OCI-LY7 (cell line): ENCODE measurements around the gene TIMM23. TPM values are rescaled to one million over a fixed set of nuclear protein-coding genes. Genes with fewer than 3 reads are reported as not detected.
A peak's percentile ranks its signal among the peaks of the same experiment; 100 is the strongest.

Source experiments
- BruUV-seq: library from RNA; stranded (reverse); fragments of 400-500 nt; replicated peaks from 2 replicates; lab custom pipeline; 2021; lab: Mats Ljungman, UMichigan
- CTCF ChIA-PET: fragments of 300-600 bp; sonication (Branson Sonifier 250); formaldehyde crosslinking; loops from one replicate; lab custom pipeline; 2022; ENCODE audit warnings: antibody characterized with exemption; ENCODE audit not compliant: unreplicated experiment; lab: Charles Lee
- POLR2A ChIA-PET: fragments of 300-600 bp; sonication (Branson Sonifier 250); formaldehyde crosslinking; loops from one replicate; lab custom pipeline; 2022; ENCODE audit warnings: antibody characterized with exemption; lab: Charles Lee
- DNase-seq: peaks from one replicate; pipeline ENCODE4 v3.0.0-alpha.2; 2015; ENCODE audit warnings: low spot score
- H2AFZ ChIP-seq: fragments of 200-600 bp; sonication (generic), shearing (Covaris generic); 2 replicates; pipeline ENCODE4 v1.6.1; 2014; ENCODE audit warnings: mild to moderate bottlenecking, antibody characterized with exemption, low read length, moderate library complexity
- H3K27ac ChIP-seq: fragments of 200-600 bp; sonication (generic); 2 replicates; pipeline ENCODE4 v1.5.1; 2014; ENCODE audit warnings: mixed run types, low read depth, mild to moderate bottlenecking, moderate library complexity, low read length, inconsistent platforms; ENCODE audit not compliant: poor library complexity, severe bottlenecking
- H3K36me3 ChIP-seq: fragments of 200-600 bp; sonication (generic); 2 replicates; pipeline ENCODE4 v1.6.1; 2014; ENCODE audit warnings: mild to moderate bottlenecking, antibody characterized with exemption, low read length, moderate library complexity, mixed read lengths; ENCODE audit not compliant: insufficient read depth
- H3K4me1 ChIP-seq: fragments of 200-600 bp; sonication (generic); 2 replicates; pipeline ENCODE4 v1.5.1; 2014; ENCODE audit warnings: mild to moderate bottlenecking, low read length; ENCODE audit not compliant: insufficient read depth, poor library complexity, severe bottlenecking
- H3K4me2 ChIP-seq: fragments of 200-600 bp; sonication (generic); 2 replicates; pipeline ENCODE4 v1.6.1; 2014; ENCODE audit warnings: mild to moderate bottlenecking, low read length
- H3K4me3 ChIP-seq: fragments of 200-600 bp; sonication (generic); 2 replicates; pipeline ENCODE4 v1.5.1; 2014; ENCODE audit warnings: mild to moderate bottlenecking, low read depth, low read length; ENCODE audit not compliant: poor library complexity, severe bottlenecking
- H3K79me2 ChIP-seq: fragments of 200-600 bp; sonication (generic); 2 replicates; pipeline ENCODE4 v1.6.1; 2016; ENCODE audit warnings: low read depth, mild to moderate bottlenecking, low read length, moderate library complexity, mixed read lengths; ENCODE audit not compliant: insufficient read depth
- H3K9me2 ChIP-seq: fragments of 200-600 bp; sonication (generic); 2 replicates; pipeline ENCODE4 v1.6.1; 2016; ENCODE audit warnings: mild to moderate bottlenecking, low read length, mixed read lengths; ENCODE audit not compliant: insufficient read depth
- H3K9me3 ChIP-seq: fragments of 200-600 bp; sonication (generic); 2 replicates; pipeline ENCODE4 v1.6.1; 2014; ENCODE audit warnings: mild to moderate bottlenecking, mixed run types, low read length, mixed read lengths
- H4K20me1 ChIP-seq: fragments of 200-600 bp; sonication (generic); 2 replicates; pipeline ENCODE4 v1.6.1; 2014; ENCODE audit warnings: mild to moderate bottlenecking, antibody characterized with exemption, low read length, moderate library complexity, mixed read lengths; ENCODE audit not compliant: insufficient read depth
- CTCF ChIP-seq: fragments of 200-600 bp; sonication (generic); conservative IDR thresholded peaks from 2 replicates; pipeline ENCODE4 v1.5.1; 2014; ENCODE audit warnings: mild to moderate bottlenecking, antibody characterized with exemption, low read length, moderate library complexity, mixed read lengths
- EZH2phosphoT487 ChIP-seq: fragments of 200-600 bp; sonication (generic); IDR thresholded peaks from 2 replicates; pipeline ENCODE4 v1.6.1; 2018; ENCODE audit warnings: low read depth, borderline replicate concordance, mild to moderate bottlenecking, mixed run types, antibody characterized with exemption, low read length, moderate library complexity, mixed read lengths
- intact Hi-C: fragments of 100-400 bp; cut with micrococcal nuclease; formaldehyde crosslinking; loops from one replicate; pipeline ENCODE4 v1.10.0; 2022; ENCODE audit not compliant: unreplicated experiment
- total RNA-seq, 2 experiments: library from RNA; depleted of rRNA in 1 of 2; stranded (reverse); fragments of >200 nt in 1 of 2; shearing (Covaris generic) in 1 of 2; gene quantifications; 2 replicates each; pipeline ENCODE4 v1.2.3, GENCODE V29; 2014 to 2022

TIMM23 gene
- total RNA-seq, 2 experiments from 2014 or later = 50.5 to 59.1 TPM

- no peak for DNase-seq
- no TSS peak for BruUV-seq
- POLR2A ChIA-PET = interaction anchor here (0.6 to 3.2 kb wide), 7 partner anchors 8 to 73 kb away, joined by 3 to 12 read pairs (median 5); partner anchors contain the start of gene NCOA4
- no peaks in the 10 kb centered on the region for H3K9me3 ChIP-seq
- TF ChIP-seq EZH2phosphoT487 (no peak), CTCF (no peak)
- H3K36me3 ChIP-seq = peaks cover 59% of the 10 kb centered on the region
- H2AFZ ChIP-seq = no peak overlapping the region
- CTCF ChIA-PET = interaction anchor here (1.5 kb wide), 1 partner anchor 13 kb away, joined by 5 read pairs; no protein-coding TSS in a partner anchor
- peaks cover 46% of the 10 kb centered on the region for H3K4me1 ChIP-seq
- H3K9me2 ChIP-seq = no peaks in the 10 kb centered on the region
- H4K20me1 ChIP-seq = peaks cover 22% of the 10 kb centered on the region
- H3K27ac ChIP-seq = peak overlapping the region; percentile 79
- H3K4me3 ChIP-seq = peak overlapping the region; percentile 46
- peak overlapping the region; percentile 76 for H3K4me2 ChIP-seq
- intact Hi-C loops = no loop called here
- peaks cover 90% of the 10 kb centered on the region for H3K79me2 ChIP-seq
Measured at GRCh38 chr10:46019177-46019528, 46.9 kb downstream of the TIMM23 start.

- no peak for TF ChIP-seq EZH2phosphoT487
- TF ChIP-seq CTCF = 0 out of 2 replicates have a peak, but pooled peaks have one; percentile 31
- peak overlapping the region; percentile 79 for H3K27ac ChIP-seq
- H3K9me3 ChIP-seq = no peaks in the 10 kb centered on the region
- H3K79me2 ChIP-seq = peaks cover 96% of the 10 kb centered on the region
- H3K4me2 ChIP-seq = peak overlapping the region; percentile 76
- CTCF ChIA-PET = interaction anchor here (1.5 kb wide), 1 partner anchor 12 kb away, joined by 5 read pairs; no protein-coding TSS in a partner anchor
- H4K20me1 ChIP-seq = peaks cover 28% of the 10 kb centered on the region
- peak; percentile 86 for DNase-seq
- no peak overlapping the region for H2AFZ ChIP-seq
- H3K9me2 ChIP-seq = no peaks in the 10 kb centered on the region
- peaks cover 51% of the 10 kb centered on the region for H3K4me1 ChIP-seq
- H3K36me3 ChIP-seq = peaks cover 54% of the 10 kb centered on the region
- no TSS peak for BruUV-seq
- intact Hi-C loops = loop anchor here (5.0 kb wide), 1 partner anchor 37 kb away; no protein-coding TSS in a partner anchor
- peak overlapping the region; percentile 46 for H3K4me3 ChIP-seq
- POLR2A ChIA-PET = interaction anchor here (0.6 to 3.2 kb wide), 9 partner anchors 8 to 72 kb away, joined by 3 to 12 read pairs (median 5); partner anchors contain the start of gene NCOA4
Measured at GRCh38 chr10:46019569-46020343, 47.5 kb downstream of the TIMM23 start.
